IMR-90 (cell line): ENCODE results near the gene NES. TPM values are rescaled to one million over a fixed set of nuclear protein-coding genes. Genes with fewer than 3 reads are reported as not detected.
A peak's percentile ranks its signal among the peaks of the same experiment; 100 is the strongest.

Source experiments
- ATAC-seq: fragments of 200-7000 bp; cut with Tn5 transposase; 2 replicates; pipeline ENCODE4 v1.9.1; 2020; ENCODE audit warnings: low read depth, mild to moderate bottlenecking, moderate library complexity
- BruUV-seq: library from RNA; stranded (reverse); fragments of 400-500 nt; replicated peaks from 2 replicates; lab custom pipeline; 2021; lab: Mats Ljungman, UMichigan
- CTCF ChIA-PET: fragments of 300-600 bp; formaldehyde crosslinking; extraction: SDS; loops from one replicate; lab custom pipeline; 2021; ENCODE audit warnings: antibody characterized with exemption; lab: Yijun Ruan, JAX
- POLR2A ChIA-PET: fragments of 300-600 bp; sonication (Branson Sonifier 250); formaldehyde crosslinking; loops from one replicate; lab custom pipeline; 2022; ENCODE audit warnings: antibody characterized with exemption; ENCODE audit not compliant: unreplicated experiment; lab: Charles Lee
- DNase-seq: peaks from one replicate; pipeline ENCODE4 v3.0.0; 2013
- H2AFZ ChIP-seq: replicated peaks from 2 replicates; pipeline ENCODE3; 2013; ENCODE audit warnings: low read length, mild to moderate bottlenecking; ENCODE audit not compliant: poor library complexity
- H2AK5ac ChIP-seq: 2 replicates; pipeline ENCODE4 v1.6.1; 2013; ENCODE audit warnings: low read depth, low read length, inconsistent platforms
- H2AK9ac ChIP-seq: replicated peaks from 2 replicates; pipeline ENCODE3; 2013; ENCODE audit warnings: mild to moderate bottlenecking, low read depth, low read length, moderate library complexity; ENCODE audit not compliant: poor library complexity
- H2BK120ac ChIP-seq: 2 replicates; pipeline ENCODE4 v1.6.1; 2013; ENCODE audit warnings: low read depth, low read length, inconsistent platforms
- H2BK15ac ChIP-seq: 3 replicates; pipeline ENCODE4 v1.6.1; 2013; ENCODE audit warnings: low read depth, low read length, inconsistent platforms
- H2BK20ac ChIP-seq: 2 replicates; pipeline ENCODE4 v1.6.1; 2013; ENCODE audit warnings: low read depth, mild to moderate bottlenecking, inconsistent platforms, low read length, moderate library complexity
- H2BK5ac ChIP-seq: 2 replicates; pipeline ENCODE4 v1.6.1; 2013; ENCODE audit warnings: mild to moderate bottlenecking, low read depth, low read length, inconsistent platforms; ENCODE audit not compliant: poor library complexity, severe bottlenecking
- H3K14ac ChIP-seq: replicated peaks from 2 replicates; pipeline ENCODE4 v1.6.1; 2013; ENCODE audit warnings: low read depth, low read length, inconsistent platforms
- H3K18ac ChIP-seq: 2 replicates; pipeline ENCODE4 v1.6.1; 2013; ENCODE audit warnings: low read depth, low read length, control low read depth
- H3K23ac ChIP-seq: 2 replicates; pipeline ENCODE4 v1.6.1; 2013; ENCODE audit warnings: low read depth, low read length, inconsistent platforms
- H3K27ac ChIP-seq: 2 replicates; pipeline ENCODE4 v1.5.1; 2013; ENCODE audit warnings: mild to moderate bottlenecking, control low read depth, low read length; ENCODE audit not compliant: insufficient read depth
- H3K27me3 ChIP-seq: 2 replicates; pipeline ENCODE4 v1.6.1; 2013; ENCODE audit warnings: low read length; ENCODE audit not compliant: control insufficient read depth, insufficient read depth
- H3K36me3 ChIP-seq: 2 replicates; pipeline ENCODE4 v1.6.1; 2013; ENCODE audit warnings: low read length, mixed read lengths; ENCODE audit not compliant: control insufficient read depth, insufficient read depth
- H3K4ac ChIP-seq: 2 replicates; pipeline ENCODE4 v1.6.1; 2013; ENCODE audit warnings: low read depth, low read length, inconsistent platforms
- H3K4me1 ChIP-seq: 2 replicates; pipeline ENCODE4 v1.6.1; 2013; ENCODE audit warnings: low read length, mixed read lengths; ENCODE audit not compliant: control insufficient read depth, insufficient read depth
- H3K4me2 ChIP-seq: 2 replicates; pipeline ENCODE4 v1.6.1; 2013; ENCODE audit warnings: low read depth, mild to moderate bottlenecking, control low read depth, low read length, moderate library complexity
- H3K4me3 ChIP-seq: 2 replicates; pipeline ENCODE4 v1.5.1; 2013; ENCODE audit warnings: low read depth, mild to moderate bottlenecking, control low read depth, low read length, moderate library complexity; ENCODE audit not compliant: insufficient read depth
- H3K56ac ChIP-seq: 2 replicates; pipeline ENCODE4 v1.6.1; 2013; ENCODE audit warnings: low read length, inconsistent platforms; ENCODE audit not compliant: insufficient read depth; ENCODE audit errors: extremely low read depth
- H3K79me1 ChIP-seq, 2 experiments: 2 replicates each; pipeline ENCODE4 v1.6.1; 2013; ENCODE audit warnings: low read length in 2 of 2, inconsistent platforms in 1 of 2, low read depth in 1 of 2
- H3K9ac ChIP-seq: 2 replicates; pipeline ENCODE4 v1.6.1; 2013; ENCODE audit warnings: low read depth, low read length, control low read depth
- H3K9me1 ChIP-seq: 2 replicates; pipeline ENCODE4 v1.6.1; 2013; ENCODE audit warnings: low read length, inconsistent platforms; ENCODE audit not compliant: insufficient read depth
- H3K9me3 ChIP-seq: 2 replicates; pipeline ENCODE4 v1.6.1; 2013; ENCODE audit warnings: low read length; ENCODE audit not compliant: control insufficient read depth, insufficient read depth
- H4K20me1 ChIP-seq: 2 replicates; pipeline ENCODE4 v1.6.1; 2013; ENCODE audit warnings: low read length, inconsistent platforms; ENCODE audit not compliant: insufficient read depth
- H4K5ac ChIP-seq: 2 replicates; pipeline ENCODE4 v1.6.1; 2013; ENCODE audit warnings: mild to moderate bottlenecking, low read depth, low read length, control low read depth
- H4K8ac ChIP-seq, 2 experiments: 2 replicates each; pipeline ENCODE4 v1.6.1; 2013; ENCODE audit warnings: low read depth in 2 of 2, low read length in 2 of 2, control low read depth in 1 of 2, inconsistent platforms in 1 of 2
- H4K91ac ChIP-seq: 2 replicates; pipeline ENCODE4 v1.6.1; 2013; ENCODE audit warnings: low read depth, low read length, inconsistent platforms; ENCODE audit not compliant: insufficient read depth
- BHLHE40 ChIP-seq: fragments of 150-350 bp; IDR thresholded peaks from 2 replicates; pipeline ENCODE4 v1.6.1; 2016; ENCODE audit warnings: mild to moderate bottlenecking, low read depth, low read length
- CEBPB ChIP-seq: IDR thresholded peaks from 2 replicates; pipeline ENCODE4 v1.6.1; 2012; ENCODE audit warnings: low read depth, low read length, improper control_type of control experiment
- CTCF ChIP-seq: conservative IDR thresholded peaks from 2 replicates; pipeline ENCODE4 v1.5.1; 2012; ENCODE audit warnings: mild to moderate bottlenecking, low read depth, low read length, improper control_type of control experiment
- MAFK ChIP-seq: IDR thresholded peaks from 2 replicates; pipeline ENCODE4 v1.6.1; 2012; ENCODE audit warnings: low read depth, low read length, improper control_type of control experiment
- NFE2L2 ChIP-seq: fragments of 150-350 bp; IDR thresholded peaks from 2 replicates; pipeline ENCODE4 v1.6.1; 2016; ENCODE audit warnings: low read depth, mild to moderate bottlenecking, low read length
- RCOR1 ChIP-seq: IDR thresholded peaks from 2 replicates; pipeline ENCODE4 v1.6.1; 2012; ENCODE audit warnings: mild to moderate bottlenecking, low read length, improper control_type of control experiment; ENCODE audit not compliant: insufficient replicate concordance
- WGBS, 2 experiments: methylation state at CpG; one replicate each; pipeline versions ENCODE4 v1.1.5 to v1.1.7; 2013; ENCODE audit warnings: missing lambda C conversion rate in 2 of 2; ENCODE audit not compliant: insufficient read length in 1 of 2; ENCODE audit errors: extremely low coverage in 2 of 2; 5-methylcytosine and 5-hydroxymethylcytosine counted together
- dilution Hi-C: fragments of 300-500 bp; cut with HindIII; formaldehyde crosslinking; loops from one replicate; pipeline ENCODE4 v1.14.3; 2018; ENCODE audit warnings: low sequenced_read_pairs; ENCODE audit not compliant: unreplicated experiment
- in situ Hi-C: fragments of 300-500 bp; cut with MboI; formaldehyde crosslinking; loops from 3 replicates; pipeline ENCODE4 v1.14.3; 2019; ENCODE audit warnings: low sequenced_read_pairs, inconsistent platforms, mixed read lengths
- intact Hi-C: fragments of 100-400 bp; cut with micrococcal nuclease; formaldehyde crosslinking; loops from 2 replicates; pipeline ENCODE4 v1.10.0; 2022
- polyA plus RNA-seq, 3 experiments: library from polyadenylated mRNA; depleted of rRNA; stranded (reverse); fragments of >200 nt; gene quantifications; 2 replicates each; pipeline ENCODE4 v1.2.3, GENCODE V29; 2012; ENCODE audit warnings: low replicate concordance in 1 of 3
- total RNA-seq: library from RNA; depleted of rRNA; stranded (reverse); fragments of >200 nt; gene quantifications from 2 replicates; pipeline ENCODE4 v1.2.3, GENCODE V29; 2012
- TF ChIP-seq, protein P1 (sequence below): fragments of 150-350 bp; IDR thresholded peaks from 2 replicates; pipeline ENCODE4 v1.6.1; 2016; ENCODE audit warnings: low read depth, mild to moderate bottlenecking, low read length, moderate library complexity, borderline replicate concordance
- TF ChIP-seq, protein P2 (sequence below): fragments of 150-350 bp; IDR thresholded peaks from 2 replicates; pipeline ENCODE4 v1.6.1; 2017; ENCODE audit warnings: mild to moderate bottlenecking, antibody characterized with exemption, low read length, low read depth

NES gene
- total and polyA plus RNA-seq, 2 of the 4 experiments (the other 2 are of a cell fraction) = 25.3 to 40.1 TPM

- TF ChIP-seq MAFK = no peak
Measured at GRCh38 chr1:156643049-156643777, 34.0 kb downstream of the NES start (continued).

GRCh38 chr1:156642265-156643048 lies 34.8 kb downstream of the NES start:
- H3K4me1 ChIP-seq = no peaks in the 10 kb centered on the region; the same call in 1 of the 2 replicates
- H3K23ac ChIP-seq = peak overlapping the region; percentile 49; the same call in 1 of the 2 replicates
- no peak overlapping the region for H4K5ac ChIP-seq
- no TSS peak for BruUV-seq
- TF ChIP-seq BHLHE40 (no peak), MAFK (no peak), CEBPB (no peak), NFE2L2 (no peak), RCOR1 (no peak), CTCF (no peak)
- TF ChIP-seq, protein P1, sequence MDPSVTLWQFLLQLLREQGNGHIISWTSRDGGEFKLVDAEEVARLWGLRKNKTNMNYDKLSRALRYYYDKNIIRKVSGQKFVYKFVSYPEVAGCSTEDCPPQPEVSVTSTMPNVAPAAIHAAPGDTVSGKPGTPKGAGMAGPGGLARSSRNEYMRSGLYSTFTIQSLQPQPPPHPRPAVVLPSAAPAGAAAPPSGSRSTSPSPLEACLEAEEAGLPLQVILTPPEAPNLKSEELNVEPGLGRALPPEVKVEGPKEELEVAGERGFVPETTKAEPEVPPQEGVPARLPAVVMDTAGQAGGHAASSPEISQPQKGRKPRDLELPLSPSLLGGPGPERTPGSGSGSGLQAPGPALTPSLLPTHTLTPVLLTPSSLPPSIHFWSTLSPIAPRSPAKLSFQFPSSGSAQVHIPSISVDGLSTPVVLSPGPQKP = no peak
- TF ChIP-seq, protein P2, sequence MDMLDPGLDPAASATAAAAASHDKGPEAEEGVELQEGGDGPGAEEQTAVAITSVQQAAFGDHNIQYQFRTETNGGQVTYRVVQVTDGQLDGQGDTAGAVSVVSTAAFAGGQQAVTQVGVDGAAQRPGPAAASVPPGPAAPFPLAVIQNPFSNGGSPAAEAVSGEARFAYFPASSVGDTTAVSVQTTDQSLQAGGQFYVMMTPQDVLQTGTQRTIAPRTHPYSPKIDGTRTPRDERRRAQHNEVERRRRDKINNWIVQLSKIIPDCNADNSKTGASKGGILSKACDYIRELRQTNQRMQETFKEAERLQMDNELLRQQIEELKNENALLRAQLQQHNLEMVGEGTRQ = no peak
- dilution Hi-C loops (no loop called here), intact Hi-C loops (no loop called here), in situ Hi-C loops (no loop called here)
- CTCF ChIA-PET = interaction anchor here (0.6 to 1.8 kb wide), 3 partner anchors 16 to 455 kb away, joined by 4 to 14 read pairs (median 5); no protein-coding TSS in a partner anchor
- H3K56ac ChIP-seq = no peak overlapping the region
- H2BK15ac ChIP-seq = no peak overlapping the region
- H3K14ac ChIP-seq = no peak overlapping the region
- 5% methylated on average over 22 of the region's 40 CpGs; no CpG with 5 or more reads in 1 of the 2 experiments for whole genome bisulfite sequencing, 2 experiments
- no peak overlapping the region for H3K9ac ChIP-seq
- H4K91ac ChIP-seq = no peak overlapping the region
- H3K36me3 ChIP-seq = no peaks in the 10 kb centered on the region
- peaks cover 95% of the 10 kb centered on the region for H3K27me3 ChIP-seq
- H3K4me2 ChIP-seq = peak overlapping the region; percentile 43; the same call in 1 of the 2 replicates
- H2BK120ac ChIP-seq = no peak overlapping the region
- H3K9me1 ChIP-seq = no peaks in the 10 kb centered on the region
- H2AFZ ChIP-seq = peak overlapping the region; percentile 61
- no peak for DNase-seq
- peak; percentile 43 for ATAC-seq
- POLR2A ChIA-PET = interaction anchor here (0.6 kb wide), 1 partner anchor 269 kb away, joined by 13 read pairs; no protein-coding TSS in a partner anchor
- no peak overlapping the region; the same call in 1 of the 2 replicates for H3K4me3 ChIP-seq
- H3K18ac ChIP-seq = no peak overlapping the region
- H2AK5ac ChIP-seq = no peak overlapping the region
- no peak overlapping the region for H2BK5ac ChIP-seq
- H2AK9ac ChIP-seq = no peak overlapping the region
- peaks cover 11% of the 10 kb centered on the region; the same call in 1 of the 2 replicates for H4K20me1 ChIP-seq
- no peak overlapping the region for H2BK20ac ChIP-seq
- H4K8ac ChIP-seq = no peak overlapping the region
- no peak overlapping the region for H3K4ac ChIP-seq
- H3K27ac ChIP-seq = no peak overlapping the region
- 0 out of 2 replicates have a peak, but pooled peaks cover 1% of the 10 kb centered on the region for H3K9me3 ChIP-seq
- no peaks in the 10 kb centered on the region for H3K79me1 ChIP-seq
